Suprapubic skin (tissue), 4 donors: ENCODE measurements around the gene SPRTN.

Source experiments
- POLR2A ChIP-seq, 2 donors: fragments of 450-650 bp; IDR thresholded peaks; one replicate each; pipeline ENCODE4 v1.6.1; 2017; ENCODE audit warnings: antibody characterized with exemption in 2 of 2, mild to moderate bottlenecking in 2 of 2, moderate library complexity in 2 of 2
- POLR2AphosphoS5 ChIP-seq, 3 donors: sonication (generic); formaldehyde crosslinking; IDR thresholded peaks; one replicate each; pipeline ENCODE4 v1.6.1; 2017; ENCODE audit warnings: antibody characterized with exemption in 3 of 3
- TF ChIP-seq, protein P1 (sequence below), 2 donors: fragments of 200-600 bp in 1 of 2; fragments of 450-650 bp in 1 of 2; sonication (generic) in 1 of 2; IDR thresholded peaks; one replicate each; pipeline ENCODE4 v1.5.1; 2016 to 2019; ENCODE audit warnings: antibody characterized with exemption in 2 of 2, mild to moderate bottlenecking in 1 of 2, moderate library complexity in 1 of 2

DNA sequence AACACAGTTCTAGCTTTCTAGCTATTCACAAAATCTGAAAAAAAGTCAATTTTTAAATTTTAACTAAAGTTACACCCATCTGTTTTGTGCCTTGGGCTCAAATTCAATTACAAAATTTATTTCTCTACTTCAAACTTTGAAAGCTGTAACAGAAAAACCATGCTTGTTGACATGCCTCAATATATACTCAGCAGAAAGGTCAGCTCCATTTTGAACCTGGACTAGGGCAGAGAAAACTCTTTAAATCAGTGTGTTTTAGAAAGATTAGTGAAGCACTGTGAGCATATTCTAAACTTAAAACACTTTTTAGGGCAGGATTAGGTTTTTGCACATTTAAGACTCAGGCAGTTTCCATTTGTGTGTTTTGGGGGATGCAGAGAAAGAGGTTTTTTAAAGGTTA is 34.4 kb downstream of the SPRTN start:
- TF ChIP-seq, protein P1, sequence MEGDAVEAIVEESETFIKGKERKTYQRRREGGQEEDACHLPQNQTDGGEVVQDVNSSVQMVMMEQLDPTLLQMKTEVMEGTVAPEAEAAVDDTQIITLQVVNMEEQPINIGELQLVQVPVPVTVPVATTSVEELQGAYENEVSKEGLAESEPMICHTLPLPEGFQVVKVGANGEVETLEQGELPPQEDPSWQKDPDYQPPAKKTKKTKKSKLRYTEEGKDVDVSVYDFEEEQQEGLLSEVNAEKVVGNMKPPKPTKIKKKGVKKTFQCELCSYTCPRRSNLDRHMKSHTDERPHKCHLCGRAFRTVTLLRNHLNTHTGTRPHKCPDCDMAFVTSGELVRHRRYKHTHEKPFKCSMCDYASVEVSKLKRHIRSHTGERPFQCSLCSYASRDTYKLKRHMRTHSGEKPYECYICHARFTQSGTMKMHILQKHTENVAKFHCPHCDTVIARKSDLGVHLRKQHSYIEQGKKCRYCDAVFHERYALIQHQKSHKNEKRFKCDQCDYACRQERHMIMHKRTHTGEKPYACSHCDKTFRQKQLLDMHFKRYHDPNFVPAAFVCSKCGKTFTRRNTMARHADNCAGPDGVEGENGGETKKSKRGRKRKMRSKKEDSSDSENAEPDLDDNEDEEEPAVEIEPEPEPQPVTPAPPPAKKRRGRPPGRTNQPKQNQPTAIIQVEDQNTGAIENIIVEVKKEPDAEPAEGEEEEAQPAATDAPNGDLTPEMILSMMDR (IDR thresholded peaks at IDR 0.05): no peak
- TF ChIP-seq POLR2AphosphoS5 (IDR thresholded peaks at IDR 0.05) (no peak), POLR2A (IDR thresholded peaks at IDR 0.05) (no peak)
